ENCODE data around the gene PES1.
A peak's percentile ranks its signal among the peaks of the same experiment; 100 is the strongest.
"Not testable (repeated sequence)": the region's sequence is repeated elsewhere in the genome, so short reads cannot be mapped to it uniquely, and the experiment has no call there.

Gene PES1

DNA sequence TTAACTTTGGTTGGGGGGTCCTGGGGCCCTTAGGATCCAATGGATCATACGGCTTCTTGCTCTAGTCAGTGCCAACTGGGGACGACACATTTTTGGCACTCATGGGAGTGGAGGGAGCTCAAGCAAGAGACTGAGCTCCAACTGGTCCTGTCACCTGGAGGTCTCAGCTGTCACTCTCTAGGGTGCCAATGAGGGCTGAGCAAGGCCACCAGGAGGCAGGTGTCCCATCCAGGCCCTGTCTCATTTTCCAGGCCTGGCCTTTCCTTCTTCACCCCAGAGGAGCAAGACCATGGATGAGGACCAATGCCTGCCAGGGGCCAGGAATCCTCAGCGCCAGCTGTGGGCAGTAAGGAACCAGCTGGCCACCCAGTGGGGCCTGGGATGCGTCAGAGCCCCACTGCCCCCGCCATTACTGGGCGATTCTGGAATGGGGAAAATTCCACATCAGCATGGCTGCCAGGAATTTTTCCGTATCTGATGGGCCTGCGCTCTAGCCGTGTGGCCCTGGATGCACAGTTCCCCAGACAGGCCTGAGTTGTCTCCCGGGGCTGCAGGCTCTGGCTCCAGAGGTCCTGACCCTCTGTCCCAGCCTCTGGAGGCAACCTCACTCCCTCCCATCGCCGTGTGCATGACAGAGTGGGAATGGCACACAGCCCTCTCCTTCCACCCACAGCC, 16.6 kb downstream of the PES1 start:
- Histone ChIP-seq H3K9me3 (ENCODE audit: control insufficient read depth, low read length) (no peaks in the 10 kb centered on the region), H3K4me3 (ENCODE audit: extremely low read depth, insufficient read depth, low read length, poor library complexity, severe bottlenecking) (peak overlapping the region; percentile 18), H3K27ac (ENCODE audit: low read depth, low read length, severe bottlenecking) (peak overlapping the region; percentile 29), H3K36me3 (ENCODE audit: control insufficient read depth, insufficient read depth, low read length) (peaks cover 48% of the 10 kb centered on the region), H3K4me1 (ENCODE audit: control insufficient read depth, insufficient read depth, low read length, poor library complexity, severe bottlenecking) (peaks cover 7% of the 10 kb centered on the region)
- WGBS, 2 experiments (ENCODE audit: insufficient coverage in 2 of 2): 85 to 86% methylated on average over 11 to 12 of the region's 12 CpGs

DNA sequence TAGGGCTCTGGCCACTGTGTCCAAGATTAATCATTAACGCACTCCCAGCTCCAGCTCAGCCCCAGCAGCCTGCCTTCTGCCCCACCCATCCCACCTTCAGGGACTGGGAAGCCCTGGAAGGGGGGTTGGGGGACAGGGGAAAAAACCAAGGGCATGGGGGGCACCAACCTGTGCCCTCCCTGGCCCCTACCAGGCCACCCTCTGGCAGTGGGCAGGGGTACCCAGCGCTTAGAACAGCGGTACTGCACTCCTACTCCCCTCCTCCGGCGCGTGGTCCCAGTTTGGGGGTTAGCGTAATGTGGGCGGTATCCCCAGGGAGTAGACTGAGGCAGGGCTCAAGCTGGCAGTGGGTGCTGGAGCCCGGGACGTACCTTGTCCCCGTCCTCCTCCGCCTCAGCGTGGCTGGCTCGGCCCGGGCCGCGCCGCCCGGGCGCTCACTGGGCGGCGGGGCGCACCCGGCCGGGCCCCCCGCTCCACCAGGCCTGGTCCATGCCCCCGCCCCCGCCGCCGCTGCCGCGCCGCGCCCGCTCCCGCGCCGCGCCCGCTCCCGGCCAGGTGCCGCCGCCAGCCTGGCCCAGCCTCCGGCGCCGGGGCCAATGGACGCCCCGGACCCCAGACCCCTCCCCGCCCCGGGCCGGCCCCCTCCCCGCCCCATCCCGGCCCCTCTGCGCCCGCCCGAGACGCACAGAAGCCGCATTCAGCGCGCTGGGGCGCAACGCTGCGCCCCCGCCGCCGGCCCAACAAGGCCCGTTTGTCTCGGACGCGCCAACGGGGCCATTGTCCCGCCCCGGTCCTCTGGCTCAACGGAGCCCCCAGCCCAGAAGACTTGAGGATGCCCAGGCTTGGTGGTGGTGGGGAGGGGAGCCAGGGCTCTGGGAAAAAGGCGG, 17.4 kb downstream of the PES1 start, which contains the start of gene GAL3ST1:
TSS of gene GAL3ST1 (minus strand) at position 571 of the 887 bp plus-strand sequence. CDS start 17,273 bp downstream, outside the sequence.
- WGBS, 2 experiments (ENCODE audit: insufficient coverage in 2 of 2): 3 to 6% methylated on average over 48 to 50 of the region's 75 CpGs
- Histone ChIP-seq H3K4me3 (ENCODE audit: extremely low read depth, insufficient read depth, low read length, poor library complexity, severe bottlenecking) (peak within 1 kb of the TSS; percentile 19), H3K9me3 (ENCODE audit: control insufficient read depth, low read length) (no peaks in the 10 kb centered on the region), H3K27ac (ENCODE audit: low read depth, low read length, severe bottlenecking) (peak within 1 kb of the TSS; percentile 29), H3K4me1 (ENCODE audit: control insufficient read depth, insufficient read depth, low read length, poor library complexity, severe bottlenecking) (peaks cover 7% of the 10 kb centered on the region), H3K36me3 (ENCODE audit: control insufficient read depth, insufficient read depth, low read length) (peaks cover 40% of the 10 kb centered on the region)

- 71 to 77% methylated on average over 4 to 7 of the region's 7 CpGs for WGBS, 2 experiments (ENCODE audit: insufficient coverage in 2 of 2)
- Histone ChIP-seq H3K27ac (ENCODE audit: low read depth, low read length, severe bottlenecking) (no peak overlapping the region), H3K9me3 (ENCODE audit: control insufficient read depth, low read length) (no peaks in the 10 kb centered on the region), H3K4me3 (ENCODE audit: extremely low read depth, insufficient read depth, low read length, poor library complexity, severe bottlenecking) (no peak overlapping the region), H3K36me3 (ENCODE audit: control insufficient read depth, insufficient read depth, low read length) (peaks cover 33% of the 10 kb centered on the region), H3K4me1 (ENCODE audit: control insufficient read depth, insufficient read depth, low read length, poor library complexity, severe bottlenecking) (peaks cover 7% of the 10 kb centered on the region)
Measured at GRCh38 chr22:30573594-30574094, 18.1 kb downstream of the PES1 start.

GRCh38 chr22:30572840-30573593, 18.7 kb downstream of the PES1 start:
- Histone ChIP-seq H3K36me3 (ENCODE audit: control insufficient read depth, insufficient read depth, low read length) (peaks cover 27% of the 10 kb centered on the region), H3K9me3 (ENCODE audit: control insufficient read depth, low read length) (no peaks in the 10 kb centered on the region), H3K27ac (ENCODE audit: low read depth, low read length, severe bottlenecking) (no peak overlapping the region), H3K4me3 (ENCODE audit: extremely low read depth, insufficient read depth, low read length, poor library complexity, severe bottlenecking) (no peak overlapping the region), H3K4me1 (ENCODE audit: control insufficient read depth, insufficient read depth, low read length, poor library complexity, severe bottlenecking) (peaks cover 7% of the 10 kb centered on the region)
- WGBS, 2 experiments (ENCODE audit: insufficient coverage in 2 of 2): 82 to 85% methylated on average over 5 to 9 of the region's 12 CpGs

DNA sequence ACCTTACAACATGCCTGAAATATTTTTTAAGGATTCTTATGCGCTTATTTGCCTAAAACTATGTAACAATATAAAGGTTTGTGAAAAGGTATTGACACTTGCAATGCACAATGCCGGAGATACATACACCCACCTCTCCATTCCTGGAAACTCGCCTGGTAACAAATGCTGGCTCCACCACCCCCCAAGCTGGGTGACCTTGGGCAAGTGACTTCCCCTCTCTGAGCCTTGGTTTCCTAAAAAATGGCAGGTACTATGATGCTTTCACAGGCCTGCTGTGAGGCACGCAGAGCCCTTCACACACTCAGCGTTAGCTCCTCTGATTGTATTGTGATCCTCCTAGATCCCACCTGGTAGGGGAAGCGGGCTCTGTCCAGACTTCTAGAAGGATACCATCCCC, 19.5 kb downstream of the PES1 start:
- whole genome bisulfite sequencing, 2 experiments (ENCODE audit: insufficient coverage in 2 of 2): 83 to 85% methylated on average over 4 of the region's 6 CpGs
- Histone ChIP-seq H3K27ac (ENCODE audit: low read depth, low read length, severe bottlenecking) (no peak overlapping the region), H3K4me1 (ENCODE audit: control insufficient read depth, insufficient read depth, low read length, poor library complexity, severe bottlenecking) (peaks cover 7% of the 10 kb centered on the region), H3K36me3 (ENCODE audit: control insufficient read depth, insufficient read depth, low read length) (peaks cover 19% of the 10 kb centered on the region), H3K4me3 (ENCODE audit: extremely low read depth, insufficient read depth, low read length, poor library complexity, severe bottlenecking) (no peak overlapping the region), H3K9me3 (ENCODE audit: control insufficient read depth, low read length) (no peaks in the 10 kb centered on the region)

- 86 to 88% methylated on average over 8 to 9 of the region's 10 CpGs for WGBS, 2 experiments (ENCODE audit: insufficient coverage in 2 of 2)
- H3K27ac ChIP-seq (ENCODE audit: low read depth, low read length, severe bottlenecking): no peak overlapping the region
- no peaks in the 10 kb centered on the region for H3K9me3 ChIP-seq (ENCODE audit: control insufficient read depth, low read length)
- H3K4me3 ChIP-seq (ENCODE audit: extremely low read depth, insufficient read depth, low read length, poor library complexity, severe bottlenecking): no peak overlapping the region
- H3K4me1 ChIP-seq (ENCODE audit: control insufficient read depth, insufficient read depth, low read length, poor library complexity, severe bottlenecking): no peaks in the 10 kb centered on the region
- no peaks in the 10 kb centered on the region for H3K36me3 ChIP-seq (ENCODE audit: control insufficient read depth, insufficient read depth, low read length)
Measured at GRCh38 chr22:30569674-30570202, 22.0 kb downstream of the PES1 start.

DNA sequence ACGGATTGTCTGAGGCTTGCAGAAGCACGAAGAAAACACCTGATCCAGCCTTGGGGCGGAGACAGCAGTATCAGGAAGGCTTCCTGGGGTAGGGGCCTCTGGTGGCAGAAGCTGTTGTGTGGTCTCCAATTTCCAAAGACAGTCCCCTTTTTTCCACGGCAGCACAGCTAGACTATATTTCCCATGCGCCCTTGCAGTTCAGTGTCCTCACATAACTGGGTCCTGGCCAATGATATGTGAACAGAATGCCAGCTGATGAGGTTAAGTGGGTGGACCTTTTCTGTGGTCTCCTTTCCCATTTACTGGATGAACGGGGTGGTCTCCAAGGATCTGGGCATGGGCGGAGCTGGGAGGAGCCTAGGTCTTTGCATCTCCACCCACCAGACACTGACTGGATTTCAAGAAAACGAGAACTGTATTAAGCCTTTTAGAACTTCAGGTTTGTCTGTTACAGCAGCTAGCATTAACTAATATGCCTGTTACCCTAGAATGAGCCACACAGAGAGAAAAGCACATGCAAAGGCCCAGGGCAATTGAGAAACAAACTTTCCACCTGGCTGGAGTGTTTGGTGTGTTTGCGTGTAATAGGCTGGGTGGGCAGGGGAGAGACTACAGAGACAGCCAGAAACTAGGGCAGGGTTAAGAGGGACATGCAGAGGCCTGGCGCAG, 23.4 kb downstream of the PES1 start:
- H3K4me1 ChIP-seq (ENCODE audit: control insufficient read depth, insufficient read depth, low read length, poor library complexity, severe bottlenecking): no peaks in the 10 kb centered on the region
- H3K9me3 ChIP-seq (ENCODE audit: control insufficient read depth, low read length): no peaks in the 10 kb centered on the region
- no peaks in the 10 kb centered on the region for H3K36me3 ChIP-seq (ENCODE audit: control insufficient read depth, insufficient read depth, low read length)
- H3K4me3 ChIP-seq (ENCODE audit: extremely low read depth, insufficient read depth, low read length, poor library complexity, severe bottlenecking): no peak overlapping the region
- no peak overlapping the region for H3K27ac ChIP-seq (ENCODE audit: low read depth, low read length, severe bottlenecking)
- WGBS, 2 experiments (ENCODE audit: insufficient coverage in 2 of 2): 67 to 76% methylated on average over 8 of the region's 10 CpGs

DNA sequence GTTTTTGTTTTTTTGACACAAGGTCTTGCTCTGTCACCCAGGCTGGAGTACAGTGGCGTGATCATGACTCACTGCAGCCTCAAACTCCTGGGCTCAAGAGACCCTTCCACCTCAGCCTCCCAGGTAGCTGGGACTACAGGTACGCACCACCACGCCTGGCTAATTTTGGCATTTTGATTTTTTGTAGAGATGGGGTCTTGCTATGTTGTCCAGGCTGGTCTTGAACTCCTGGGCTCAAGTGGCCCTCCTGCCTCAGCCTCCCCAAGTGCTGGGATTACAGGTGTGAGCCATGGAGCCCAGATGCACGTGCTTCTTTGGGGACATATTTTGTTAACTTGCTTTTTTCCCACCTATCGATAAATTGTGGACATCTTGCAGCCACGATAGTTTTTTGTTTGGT, 24.4 kb downstream of the PES1 start:
- WGBS, 2 experiments (ENCODE audit: insufficient coverage in 2 of 2): 97 to 98% methylated on average over 5 to 6 of the region's 6 CpGs
- not testable (repeated sequence) for H3K4me1 ChIP-seq (ENCODE audit: control insufficient read depth, insufficient read depth, low read length, poor library complexity, severe bottlenecking); H3K4me3 ChIP-seq (ENCODE audit: extremely low read depth, insufficient read depth, low read length, poor library complexity, severe bottlenecking); H3K27ac ChIP-seq (ENCODE audit: low read depth, low read length, severe bottlenecking); H3K36me3 ChIP-seq (ENCODE audit: control insufficient read depth, insufficient read depth, low read length); H3K9me3 ChIP-seq (ENCODE audit: control insufficient read depth, low read length)

DNA sequence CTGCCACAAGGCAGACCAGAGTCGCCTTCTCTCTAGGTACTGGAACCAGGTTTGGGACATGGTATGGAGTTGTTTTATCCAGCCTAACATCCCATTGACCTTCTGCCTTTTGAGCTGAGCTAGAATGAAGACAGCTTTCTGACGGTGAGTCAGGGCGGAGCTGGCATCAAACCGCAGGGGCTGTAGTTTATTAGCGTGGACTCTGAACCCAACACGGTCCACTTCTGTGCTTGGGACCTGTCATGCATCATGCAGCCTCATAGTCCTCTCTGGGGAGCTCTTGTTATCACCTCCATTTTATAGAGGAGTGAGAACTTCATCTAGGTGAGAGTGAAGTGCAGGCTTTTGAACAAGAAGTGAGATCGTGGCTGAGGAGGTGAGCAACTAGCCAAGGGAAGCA, 25.6 kb downstream of the PES1 start:
- H3K4me1 ChIP-seq (ENCODE audit: control insufficient read depth, insufficient read depth, low read length, poor library complexity, severe bottlenecking): peaks cover 8% of the 10 kb centered on the region
- no peak overlapping the region for H3K4me3 ChIP-seq (ENCODE audit: extremely low read depth, insufficient read depth, low read length, poor library complexity, severe bottlenecking)
- H3K36me3 ChIP-seq (ENCODE audit: control insufficient read depth, insufficient read depth, low read length): no peaks in the 10 kb centered on the region
- H3K9me3 ChIP-seq (ENCODE audit: control insufficient read depth, low read length): no peaks in the 10 kb centered on the region
- WGBS, 2 experiments (ENCODE audit: insufficient coverage in 2 of 2): 77 to 89% methylated on average over 6 of the region's 7 CpGs
- H3K27ac ChIP-seq (ENCODE audit: low read depth, low read length, severe bottlenecking): no peak overlapping the region

- Histone ChIP-seq H3K9me3 (ENCODE audit: control insufficient read depth, low read length) (no peaks in the 10 kb centered on the region), H3K36me3 (ENCODE audit: control insufficient read depth, insufficient read depth, low read length) (no peaks in the 10 kb centered on the region), H3K4me1 (ENCODE audit: control insufficient read depth, insufficient read depth, low read length, poor library complexity, severe bottlenecking) (peaks cover 8% of the 10 kb centered on the region), H3K27ac (ENCODE audit: low read depth, low read length, severe bottlenecking) (no peak overlapping the region), H3K4me3 (ENCODE audit: extremely low read depth, insufficient read depth, low read length, poor library complexity, severe bottlenecking) (no peak overlapping the region)
- WGBS, 2 experiments (ENCODE audit: insufficient coverage in 2 of 2): 84 to 86% methylated on average over 4 of the region's 4 CpGs
Measured at GRCh38 chr22:30565341-30565740, 26.4 kb downstream of the PES1 start.
